ENCODE data around the gene SIGMAR1.

DNA sequence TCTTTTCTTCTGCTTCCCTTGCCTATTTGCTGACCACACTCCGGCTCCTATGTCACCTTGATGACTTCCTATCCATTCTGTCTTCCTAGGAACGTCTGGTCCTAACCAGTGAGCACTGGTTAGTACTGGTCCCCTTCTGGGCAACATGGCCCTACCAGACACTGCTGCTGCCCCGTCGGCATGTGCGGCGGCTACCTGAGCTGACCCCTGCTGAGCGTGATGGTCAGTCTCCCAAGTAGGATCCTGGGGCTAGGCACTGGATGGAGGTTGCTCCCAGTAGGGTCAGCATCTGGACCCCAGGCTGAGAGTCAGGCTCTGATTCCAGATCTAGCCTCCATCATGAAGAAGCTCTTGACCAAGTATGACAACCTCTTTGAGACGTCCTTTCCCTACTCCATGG lies 11.1 kb upstream of the SIGMAR1 start:
- TF ChIP-seq POLR2A (IDR thresholded peaks at IDR 0.05) (no peak), POLR2AphosphoS5 (IDR thresholded peaks at IDR 0.05) (no peak)
- TF ChIP-seq, protein P1, sequence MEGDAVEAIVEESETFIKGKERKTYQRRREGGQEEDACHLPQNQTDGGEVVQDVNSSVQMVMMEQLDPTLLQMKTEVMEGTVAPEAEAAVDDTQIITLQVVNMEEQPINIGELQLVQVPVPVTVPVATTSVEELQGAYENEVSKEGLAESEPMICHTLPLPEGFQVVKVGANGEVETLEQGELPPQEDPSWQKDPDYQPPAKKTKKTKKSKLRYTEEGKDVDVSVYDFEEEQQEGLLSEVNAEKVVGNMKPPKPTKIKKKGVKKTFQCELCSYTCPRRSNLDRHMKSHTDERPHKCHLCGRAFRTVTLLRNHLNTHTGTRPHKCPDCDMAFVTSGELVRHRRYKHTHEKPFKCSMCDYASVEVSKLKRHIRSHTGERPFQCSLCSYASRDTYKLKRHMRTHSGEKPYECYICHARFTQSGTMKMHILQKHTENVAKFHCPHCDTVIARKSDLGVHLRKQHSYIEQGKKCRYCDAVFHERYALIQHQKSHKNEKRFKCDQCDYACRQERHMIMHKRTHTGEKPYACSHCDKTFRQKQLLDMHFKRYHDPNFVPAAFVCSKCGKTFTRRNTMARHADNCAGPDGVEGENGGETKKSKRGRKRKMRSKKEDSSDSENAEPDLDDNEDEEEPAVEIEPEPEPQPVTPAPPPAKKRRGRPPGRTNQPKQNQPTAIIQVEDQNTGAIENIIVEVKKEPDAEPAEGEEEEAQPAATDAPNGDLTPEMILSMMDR (IDR thresholded peaks at IDR 0.05) = no peak
